Osteoblast (primary cell): ENCODE data around the gene LAPTM5. TPM values are rescaled to one million over a fixed set of nuclear protein-coding genes. Genes with fewer than 3 reads are reported as not detected.

Experiments
- DNase-seq: peaks from one replicate; pipeline ENCODE4 v3.0.0; 2011; ENCODE audit warnings: low spot score, mixed read lengths; ENCODE audit not compliant: insufficient read length; ENCODE audit errors: missing footprints
- H2AFZ ChIP-seq: 2 replicates; pipeline ENCODE4 v1.6.0; 2011; ENCODE audit warnings: mild to moderate bottlenecking, low read length
- H3K27ac ChIP-seq: 2 replicates; pipeline ENCODE4 v1.5.1; 2011; ENCODE audit warnings: mild to moderate bottlenecking, low read depth, low read length, moderate library complexity
- H3K27me3 ChIP-seq: 2 replicates; pipeline ENCODE4 v1.6.0; 2012; ENCODE audit warnings: mild to moderate bottlenecking, control low read depth, inconsistent platforms, low read length, moderate library complexity; ENCODE audit not compliant: insufficient read depth
- H3K36me3 ChIP-seq: 2 replicates; pipeline ENCODE4 v1.5.1; 2011; ENCODE audit warnings: mild to moderate bottlenecking, low read length, control low read depth, moderate library complexity; ENCODE audit not compliant: insufficient read depth
- H3K4me1 ChIP-seq: 2 replicates; pipeline ENCODE4 v1.5.1; 2011; ENCODE audit warnings: mild to moderate bottlenecking, low read length, control low read depth, moderate library complexity; ENCODE audit not compliant: insufficient read depth
- H3K4me2 ChIP-seq: 2 replicates; pipeline ENCODE4 v1.6.0; 2011; ENCODE audit warnings: mild to moderate bottlenecking, low read length; ENCODE audit not compliant: insufficient read depth
- H3K4me3 ChIP-seq: fragments of 200-600 bp; sonication (generic); 3 replicates; pipeline ENCODE4 v1.5.1; 2012; ENCODE audit warnings: mild to moderate bottlenecking, low read length, inconsistent platforms; ENCODE audit not compliant: insufficient read depth
- H3K79me2 ChIP-seq: 2 replicates; pipeline ENCODE4 v1.6.0; 2012; ENCODE audit warnings: mild to moderate bottlenecking, low read length, control low read depth, inconsistent platforms; ENCODE audit not compliant: insufficient read depth
- H3K9me3 ChIP-seq: 2 replicates; pipeline ENCODE4 v1.5.1; 2011; ENCODE audit warnings: low read depth, low read length, control low read depth
- H4K20me1 ChIP-seq: 2 replicates; pipeline ENCODE4 v1.6.0; 2012; ENCODE audit warnings: mild to moderate bottlenecking, low read length, control low read depth; ENCODE audit not compliant: insufficient read depth
- CTCF ChIP-seq: IDR thresholded peaks from 2 replicates; pipeline ENCODE4 v1.5.1; 2011; ENCODE audit warnings: mild to moderate bottlenecking, low read depth, low read length, moderate library complexity; ENCODE audit errors: extremely low read depth
- total RNA-seq: library from RNA; depleted of rRNA; stranded (reverse); fragments of >200 nt; gene quantifications from 2 replicates; pipeline ENCODE4 v1.2.3, GENCODE V29; 2012

The LAPTM5 gene
- total RNA-seq, 1 donor: 0.72 TPM

- H3K27me3 ChIP-seq: no peaks in the 10 kb centered on the region
- no peak overlapping the region for H3K27ac ChIP-seq
- no peaks in the 10 kb centered on the region for H3K79me2 ChIP-seq
- no peaks in the 10 kb centered on the region for H3K36me3 ChIP-seq
- H3K4me2 ChIP-seq: no peak overlapping the region
- no peak for TF ChIP-seq CTCF
- H4K20me1 ChIP-seq: no peaks in the 10 kb centered on the region
- no peak overlapping the region for H3K4me3 ChIP-seq
- no peak overlapping the region for H2AFZ ChIP-seq
- no peaks in the 10 kb centered on the region for H3K9me3 ChIP-seq
- DNase-seq: peak; percentile 47
- H3K4me1 ChIP-seq: no peaks in the 10 kb centered on the region
These were observed 21.7 kb downstream of the LAPTM5 start for GRCh38 chr1:30735668-30736498.

- Histone ChIP-seq H4K20me1 (no peaks in the 10 kb centered on the region), H3K9me3 (no peaks in the 10 kb centered on the region), H3K27ac (no peak overlapping the region), H3K4me1 (no peaks in the 10 kb centered on the region), H3K27me3 (no peaks in the 10 kb centered on the region), H3K4me3 (no peak overlapping the region), H3K36me3 (no peaks in the 10 kb centered on the region), H3K4me2 (no peak overlapping the region), H3K79me2 (no peaks in the 10 kb centered on the region), H2AFZ (no peak overlapping the region)
- peak; percentile 76 for DNase-seq
- no peak for TF ChIP-seq CTCF
These were observed 22.4 kb downstream of the LAPTM5 start for GRCh38 chr1:30735124-30735523.

- H3K4me1 ChIP-seq: no peaks in the 10 kb centered on the region
- no peaks in the 10 kb centered on the region for H3K9me3 ChIP-seq
- DNase-seq: peak; percentile 5
These were observed 23.0 kb downstream of the LAPTM5 start for GRCh38 chr1:30734580-30734979.

More at GRCh38 chr1:30734580-30734979, 23.0 kb downstream of the LAPTM5 start:
- TF ChIP-seq CTCF: no peak
- Histone ChIP-seq H3K27ac (no peak overlapping the region), H4K20me1 (no peaks in the 10 kb centered on the region), H2AFZ (no peak overlapping the region), H3K27me3 (no peaks in the 10 kb centered on the region), H3K79me2 (no peaks in the 10 kb centered on the region), H3K36me3 (no peaks in the 10 kb centered on the region), H3K4me2 (no peak overlapping the region), H3K4me3 (no peak overlapping the region)
